GM19099 (cell line): Measurements from ENCODE around the gene ANK2.

Experiments
- POLR2A ChIP-seq: IDR thresholded peaks from 3 replicates; pipeline ENCODE4 v1.6.1; 2011; ENCODE audit warnings: low read depth; ENCODE audit not compliant: insufficient read length; ENCODE audit errors: extremely low read depth

The ANK2 gene

GRCh38 chr4:113071274-113071673 lies 21.8 kb downstream of the ANK2 start:
- TF ChIP-seq POLR2A, result no peak

- no peak for TF ChIP-seq POLR2A
Observed at GRCh38 chr4:113071805-113072204, 22.4 kb downstream of the ANK2 start.

GRCh38 chr4:113073451-113074005 lies 24.1 kb downstream of the ANK2 start:
- no peak for TF ChIP-seq POLR2A

- no peak for TF ChIP-seq POLR2A
Observed at GRCh38 chr4:113077575-113077974, 28.1 kb downstream of the ANK2 start.

GRCh38 chr4:113078066-113078465 lies 28.6 kb downstream of the ANK2 start:
- TF ChIP-seq POLR2A, result no peak

GRCh38 chr4:113080050-113080449 lies 30.6 kb downstream of the ANK2 start:
- TF ChIP-seq POLR2A, result no peak

GRCh38 chr4:113080624-113081023 lies 31.2 kb downstream of the ANK2 start:
- no peak for TF ChIP-seq POLR2A

GRCh38 chr4:113083346-113083745 lies 33.9 kb downstream of the ANK2 start:
- TF ChIP-seq POLR2A, result no peak

GRCh38 chr4:113086172-113086695 lies 36.8 kb downstream of the ANK2 start:
- TF ChIP-seq POLR2A, result no peak

- no peak for TF ChIP-seq POLR2A
Observed at GRCh38 chr4:113088050-113088449, 38.6 kb downstream of the ANK2 start.

GRCh38 chr4:113090954-113091353 lies 41.5 kb downstream of the ANK2 start:
- no peak for TF ChIP-seq POLR2A

- no peak for TF ChIP-seq POLR2A
Observed at GRCh38 chr4:113094331-113094730, 44.9 kb downstream of the ANK2 start.

GRCh38 chr4:113094802-113095201 lies 45.3 kb downstream of the ANK2 start:
- TF ChIP-seq POLR2A, result no peak

GRCh38 chr4:113101669-113102068 lies 52.2 kb downstream of the ANK2 start:
- no peak for TF ChIP-seq POLR2A

GRCh38 chr4:113103556-113103955 lies 54.1 kb downstream of the ANK2 start:
- TF ChIP-seq POLR2A, result no peak

GRCh38 chr4:113106108-113106507 lies 56.7 kb downstream of the ANK2 start:
- TF ChIP-seq POLR2A, result no peak

GRCh38 chr4:113109106-113109718 lies 59.8 kb downstream of the ANK2 start:
- TF ChIP-seq POLR2A, result no peak
